GM23338 (cell line): ENCODE results near the gene MUS81. TPM values are rescaled to one million over a fixed set of nuclear protein-coding genes. Genes with fewer than 3 reads are reported as not detected.

ENCODE experiments used
- ATAC-seq: fragments of 200-7000 bp; cut with Tn5 transposase; 3 replicates; pipeline ENCODE4 v1.9.1; 2020
- DNase-seq: peaks from one replicate; pipeline ENCODE4 v3.0.0-alpha.2; 2015; ENCODE audit warnings: low spot score
- H2AFZ ChIP-seq: fragments of 200-600 bp; sonication (generic); 2 replicates; pipeline ENCODE4 v1.8.0; 2016; ENCODE audit warnings: antibody characterized with exemption, mild to moderate bottlenecking, moderate library complexity
- H3F3A ChIP-seq: fragments of 200-600 bp; sonication (generic); replicated peaks from 2 replicates; pipeline ENCODE4 v1.8.0; 2017; ENCODE audit warnings: antibody characterized with exemption, mixed run types, low read depth
- H3K27ac ChIP-seq: fragments of 200-600 bp; sonication (generic); 2 replicates; pipeline ENCODE4 v1.6.1; 2016; ENCODE audit warnings: low read depth
- H3K27me3 ChIP-seq: fragments of 200-600 bp; sonication (generic); 2 replicates; pipeline ENCODE4 v1.8.0; 2016; ENCODE audit warnings: mild to moderate bottlenecking, mixed run types, moderate library complexity; ENCODE audit not compliant: insufficient read depth
- H3K36me3 ChIP-seq: fragments of 200-600 bp; sonication (generic); 2 replicates; pipeline ENCODE4 v1.8.0; 2016; ENCODE audit warnings: mild to moderate bottlenecking; ENCODE audit not compliant: insufficient read depth
- H3K4me1 ChIP-seq: fragments of 200-600 bp; sonication (generic); 2 replicates; pipeline ENCODE4 v1.8.0; 2016; ENCODE audit warnings: mild to moderate bottlenecking, moderate library complexity; ENCODE audit not compliant: insufficient read depth
- H3K4me2 ChIP-seq: fragments of 200-600 bp; sonication (generic); 2 replicates; pipeline ENCODE4 v1.7.1; 2017; ENCODE audit warnings: mixed run types
- H3K4me3 ChIP-seq: fragments of 200-600 bp; sonication (generic); 2 replicates; pipeline ENCODE4 v1.6.1; 2016; ENCODE audit warnings: mixed run types
- H3K79me2 ChIP-seq: fragments of 200-600 bp; sonication (generic); replicated peaks from 2 replicates; pipeline ENCODE4 v1.8.0; 2017; ENCODE audit warnings: mild to moderate bottlenecking; ENCODE audit not compliant: insufficient read depth
- H3K9me2 ChIP-seq: fragments of 200-600 bp; sonication (generic); 2 replicates; pipeline ENCODE4 v1.8.0; 2017; ENCODE audit not compliant: insufficient read depth
- H4K20me1 ChIP-seq: fragments of 200-600 bp; sonication (generic); replicated peaks from 2 replicates; pipeline ENCODE4 v1.8.0; 2017; ENCODE audit warnings: mild to moderate bottlenecking; ENCODE audit not compliant: insufficient read depth
- H3K27ac Mint-ChIP-seq: 2 replicates; pipeline ENCODE4 v1.8.0; 2020; ENCODE audit warnings: inconsistent platforms, mild to moderate bottlenecking, moderate library complexity, mixed read lengths
- H3K27me3 Mint-ChIP-seq: 3 replicates; pipeline ENCODE4 v1.8.0; 2022; ENCODE audit warnings: low read depth, mild to moderate bottlenecking, moderate library complexity, mixed read lengths, inconsistent platforms; ENCODE audit not compliant: insufficient read depth, poor library complexity
- H3K36me3 Mint-ChIP-seq: 3 replicates; pipeline ENCODE4 v1.8.0; 2021; ENCODE audit warnings: low read depth, mild to moderate bottlenecking, inconsistent platforms, moderate library complexity, mixed read lengths
- H3K4me1 Mint-ChIP-seq: 3 replicates; pipeline ENCODE4 v1.8.0; 2020; ENCODE audit warnings: mild to moderate bottlenecking, inconsistent platforms, mixed read lengths
- H3K4me3 Mint-ChIP-seq: 3 replicates; pipeline ENCODE4 v1.8.0; 2021; ENCODE audit warnings: moderate library complexity, mild to moderate bottlenecking, inconsistent platforms, mixed read lengths
- H3K9me3 Mint-ChIP-seq: 3 replicates; pipeline ENCODE4 v1.8.0; 2020; ENCODE audit warnings: moderate library complexity, mild to moderate bottlenecking, inconsistent platforms, mixed read lengths
- CTCF ChIP-seq, 2 experiments: fragments of 200-600 bp in 1 of 2; sonication (generic) in 1 of 2; conservative IDR thresholded peaks; 2 replicates each; pipeline versions ENCODE4 v1.5.1 to v1.6.1; 2016 to 2017; ENCODE audit warnings: antibody characterized with exemption in 2 of 2, low read depth in 2 of 2, mild to moderate bottlenecking in 2 of 2, moderate library complexity in 1 of 2
- ETS1 ChIP-seq: IDR thresholded peaks from 2 replicates; pipeline ENCODE4 v1.6.1; 2016; ENCODE audit warnings: antibody characterized with exemption
- EZH2 ChIP-seq: fragments of 200-600 bp; sonication (generic); IDR thresholded peaks from one replicate; pipeline ENCODE4 v1.8.0; 2017; ENCODE audit warnings: antibody characterized with exemption, mild to moderate bottlenecking, low read depth; ENCODE audit not compliant: unreplicated experiment
- EZH2phosphoT487 ChIP-seq: fragments of 200-600 bp; sonication (generic); IDR thresholded peaks from one replicate; pipeline ENCODE4 v1.8.1; 2018; ENCODE audit warnings: antibody characterized with exemption; ENCODE audit not compliant: unreplicated experiment
- JUNB ChIP-seq: IDR thresholded peaks from one replicate; pipeline ENCODE4 v1.6.1; 2016; ENCODE audit warnings: antibody characterized with exemption; ENCODE audit not compliant: unreplicated experiment
- NANOG ChIP-seq: IDR thresholded peaks from 2 replicates; pipeline ENCODE4 v1.6.1; 2016; ENCODE audit warnings: antibody characterized with exemption, borderline replicate concordance
- REST ChIP-seq: IDR thresholded peaks from one replicate; pipeline ENCODE4 v1.6.1; 2018; ENCODE audit warnings: antibody characterized with exemption; ENCODE audit not compliant: unreplicated experiment
- STAT1 ChIP-seq: IDR thresholded peaks from one replicate; pipeline ENCODE4 v1.6.1; 2016; ENCODE audit warnings: antibody characterized with exemption; ENCODE audit not compliant: unreplicated experiment
- ZNF462 ChIP-seq: fragments of 250-450 bp; sonication (Bioruptor Pico); IDR thresholded peaks from 2 replicates; pipeline ENCODE4 v1.5.0; 2020; ENCODE audit warnings: mild to moderate bottlenecking, moderate library complexity
- polyA plus RNA-seq: library from polyadenylated mRNA; unstranded; fragments of >200 nt; fragmentation: Nextera tagmentation; extraction: Ambion mirVana; gene quantifications from 2 replicates; pipeline ENCODE4 v1.2.1, GENCODE V29; 2016
- total RNA-seq: library from RNA; depleted of rRNA; stranded (reverse); fragments of >200 nt; shearing (Covaris generic); gene quantifications from 2 replicates; pipeline ENCODE4 v1.2.3, GENCODE V29; 2014

MUS81 gene
- total and polyA plus RNA-seq, 2 experiments from 2014 or later, result 38.5 to 48.6 TPM

GRCh38 chr11:65903068-65903481 is 42.8 kb downstream of the MUS81 start:
- Mint-ChIP-seq H3K36me3 (no peaks in the 10 kb centered on the region), H3K27ac (no peak overlapping the region), H3K4me1 (peaks cover 7% of the 10 kb centered on the region; the same call in 2 of the 3 replicates), H3K27me3 (peaks cover 47% of the 10 kb centered on the region), H3K4me3 (no peak overlapping the region), H3K9me3 (peaks cover 2% of the 10 kb centered on the region; the same call in 1 of the 3 replicates)
- Histone ChIP-seq H3K27ac (no peak overlapping the region), H4K20me1 (no peaks in the 10 kb centered on the region), H3K79me2 (no peaks in the 10 kb centered on the region), H3K4me2 (peak overlapping the region; percentile 40; the same call in 1 of the 2 replicates), H3F3A (peaks cover 16% of the 10 kb centered on the region), H3K27me3 (peaks cover 61% of the 10 kb centered on the region), H3K9me2 (no peaks in the 10 kb centered on the region), H2AFZ (no peak overlapping the region), H3K4me3 (no peak overlapping the region), H3K36me3 (no peaks in the 10 kb centered on the region), H3K4me1 (peaks cover 8% of the 10 kb centered on the region)
- TF ChIP-seq EZH2phosphoT487 (no peak), REST (no peak), STAT1 (no peak), ETS1 (no peak), ZNF462 (no peak), CTCF (conservative IDR thresholded peaks at IDR 0.05; ENCODE audit: low read depth in 2 of 2) (no peak), JUNB (no peak), EZH2 (no peak), NANOG (no peak)
- ATAC-seq (peak; percentile 10), DNase-seq (peak; percentile 72)
